AG10803 (cell line): ENCODE results near the gene CSPG5.

Experiments
- DNase-seq: peaks from one replicate; pipeline ENCODE4 v3.0.0; 2010; ENCODE audit warnings: low read depth
- H3K4me3 ChIP-seq: 2 replicates; pipeline ENCODE4 v1.5.1; 2011; ENCODE audit warnings: mild to moderate bottlenecking, low read length, control low read depth
- CTCF ChIP-seq: conservative IDR thresholded peaks from 2 replicates; pipeline ENCODE4 v1.5.1; 2011; ENCODE audit warnings: mild to moderate bottlenecking, low read length, control low read depth, inconsistent platforms

CSPG5 gene

DNA sequence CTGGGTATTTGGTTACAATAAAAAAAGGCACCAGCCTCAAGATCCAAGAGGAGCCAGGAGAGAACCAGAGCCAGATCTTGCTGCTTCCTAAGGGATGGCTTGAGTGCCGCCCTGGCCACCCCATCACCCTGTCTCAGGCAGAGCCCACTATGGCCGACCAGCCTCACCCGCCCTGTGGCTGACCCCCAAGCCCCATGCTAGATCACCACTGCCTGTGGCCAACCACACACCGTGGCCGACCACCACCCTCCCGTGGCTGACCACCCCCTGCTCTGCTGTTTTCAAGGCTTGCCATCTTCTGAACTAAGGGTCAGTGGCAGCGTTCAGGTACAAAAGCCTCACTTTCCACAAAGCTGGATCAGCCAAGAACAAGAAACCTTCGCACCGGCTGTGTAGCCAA, 12.0 kb downstream of the CSPG5 start:
- no peak for TF ChIP-seq CTCF
- H3K4me3 ChIP-seq, result no peak overlapping the region
- DNase-seq, result no peak

DNA sequence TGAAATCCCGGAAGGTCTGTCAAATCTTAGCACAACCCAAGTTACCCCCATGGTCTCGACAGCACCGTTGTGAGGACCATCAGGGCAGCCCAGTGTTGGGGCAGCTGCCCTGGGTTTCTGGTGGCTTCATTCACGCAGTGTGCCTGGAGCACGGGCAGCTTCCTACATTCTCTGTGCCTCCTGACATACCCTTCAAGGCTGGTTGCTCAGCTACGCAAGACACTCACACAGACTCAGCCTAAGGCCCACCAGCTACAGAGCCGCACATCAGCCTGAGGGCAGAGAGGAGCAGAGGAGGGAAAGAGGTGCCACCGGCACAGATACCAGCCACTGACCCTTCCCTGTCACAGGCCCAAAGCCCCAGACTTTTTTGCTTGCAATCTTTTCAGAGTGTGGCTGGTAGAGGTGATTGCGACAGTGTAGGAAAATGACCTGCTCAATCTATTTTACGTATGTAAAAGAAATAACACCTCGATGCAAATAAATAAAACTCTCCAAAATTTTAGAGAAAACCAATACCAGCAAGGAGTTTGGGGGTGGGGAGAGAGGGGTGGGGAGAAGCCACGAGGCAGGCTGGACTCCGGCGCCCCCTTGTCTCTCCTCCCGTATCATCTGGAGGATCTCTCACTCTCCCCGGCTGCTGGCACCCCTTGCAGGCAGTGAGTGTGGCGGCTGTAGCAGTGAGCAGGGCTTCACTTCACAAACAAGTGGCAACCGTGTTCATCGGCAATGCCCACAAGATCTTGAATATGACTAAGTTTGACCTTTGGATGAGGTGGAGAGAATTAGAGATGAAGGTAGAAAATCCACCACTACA, 12.7 kb downstream of the CSPG5 start:
- no peak overlapping the region for H3K4me3 ChIP-seq
- no peak for DNase-seq
- no peak for TF ChIP-seq CTCF

DNA sequence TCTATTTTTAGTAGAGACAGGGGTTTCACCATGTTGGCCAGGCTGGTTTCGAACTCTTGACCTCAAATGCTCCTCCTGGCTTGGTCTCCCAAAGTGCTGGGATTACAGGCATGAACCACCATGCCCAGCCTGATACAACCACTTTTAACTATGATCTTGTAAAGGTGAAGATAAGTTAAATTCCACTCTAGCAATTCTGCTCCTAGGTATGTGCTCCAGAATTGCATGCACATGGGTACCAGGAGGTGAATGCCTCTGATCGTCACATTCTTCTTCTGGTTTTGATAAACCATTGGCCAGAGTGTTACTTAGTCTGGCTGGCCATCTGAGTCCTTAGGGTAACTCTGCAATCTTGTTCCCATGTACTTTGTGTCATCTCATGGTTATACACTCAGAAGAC, 22.3 kb downstream of the CSPG5 start:
- no peak overlapping the region for H3K4me3 ChIP-seq
- TF ChIP-seq CTCF, result no peak
- no peak for DNase-seq

DNA sequence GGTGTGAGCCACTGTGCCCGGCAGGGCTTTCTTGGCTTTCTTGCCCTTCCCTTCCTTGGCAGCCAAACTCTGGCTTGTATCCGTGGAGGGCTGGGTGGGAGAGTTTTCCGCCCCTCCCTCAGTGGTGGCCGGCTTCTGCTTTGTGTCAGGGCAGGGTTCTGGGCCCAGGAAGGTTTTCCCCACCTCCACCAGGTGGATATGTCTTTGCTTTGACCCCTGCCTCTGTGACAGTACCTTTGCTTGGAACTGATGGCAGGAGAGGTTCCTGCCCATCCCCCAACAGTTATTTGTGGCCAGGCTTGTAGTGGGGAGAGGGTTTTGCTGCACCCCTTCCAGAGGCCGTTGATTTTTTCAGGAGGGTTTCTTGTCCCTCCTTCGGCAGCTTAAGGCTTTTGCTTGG, 24.3 kb downstream of the CSPG5 start:
- TF ChIP-seq CTCF, result no peak

GRCh38 chr3:47553407-47553806, 25.3 kb downstream of the CSPG5 start:
- no peak overlapping the region for H3K4me3 ChIP-seq
- no peak for DNase-seq
- TF ChIP-seq CTCF, result no peak

More for the DNA sequence above, 24.3 kb downstream of the CSPG5 start:
- no peak overlapping the region for H3K4me3 ChIP-seq
- DNase-seq, result no peak

DNA sequence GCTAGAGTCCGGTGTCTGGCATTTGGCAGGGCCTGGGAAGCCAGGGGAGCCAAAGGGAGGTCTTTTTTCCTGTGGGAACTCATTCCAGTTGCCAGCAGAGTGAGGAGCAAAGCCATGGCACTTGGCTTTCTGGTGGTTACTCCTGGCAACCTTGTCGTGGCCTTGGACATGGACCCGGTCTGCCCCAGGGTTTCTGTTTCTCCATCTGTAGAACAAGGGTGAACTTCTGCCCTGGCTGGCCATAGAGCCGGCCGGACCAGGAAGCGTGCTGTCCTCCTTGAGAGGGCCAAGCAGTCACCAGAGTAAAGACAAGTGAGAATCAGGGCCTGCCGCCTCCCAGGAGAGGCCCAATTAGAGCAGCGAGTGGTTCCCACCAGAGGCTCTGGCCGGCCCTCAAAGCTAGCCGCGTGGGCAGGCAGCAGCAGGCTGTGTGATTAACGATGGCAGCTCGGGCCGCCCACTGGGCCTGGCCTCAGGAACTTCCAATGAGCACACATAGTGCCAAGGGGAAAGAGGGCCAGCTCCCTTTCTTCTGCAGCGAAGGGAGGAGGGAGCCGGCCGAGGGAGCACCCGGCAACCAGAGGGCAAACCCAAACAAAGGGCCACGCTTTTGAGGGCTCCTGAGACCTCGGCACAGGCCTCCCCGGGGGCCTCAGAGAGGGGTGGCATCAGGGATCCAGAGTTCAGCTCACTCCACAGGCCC, 36.0 kb downstream of the CSPG5 start:
- peak; percentile 51 for DNase-seq
- no peak overlapping the region for H3K4me3 ChIP-seq
- TF ChIP-seq CTCF, result no peak
